Measurements from ENCODE around the gene CHCHD4. TPM values are rescaled to one million over a fixed set of nuclear protein-coding genes. Genes with fewer than 3 reads are reported as not detected.
A peak's percentile ranks its signal among the peaks of the same experiment; 100 is the strongest.

CHCHD4 gene
- total and polyA plus RNA-seq, 10 of the 15 experiments (the other 5 are each of a cell fraction or from before 2014, with no cell fraction given) = 21.0 to 46.8 (median 29.0) TPM

DNA sequence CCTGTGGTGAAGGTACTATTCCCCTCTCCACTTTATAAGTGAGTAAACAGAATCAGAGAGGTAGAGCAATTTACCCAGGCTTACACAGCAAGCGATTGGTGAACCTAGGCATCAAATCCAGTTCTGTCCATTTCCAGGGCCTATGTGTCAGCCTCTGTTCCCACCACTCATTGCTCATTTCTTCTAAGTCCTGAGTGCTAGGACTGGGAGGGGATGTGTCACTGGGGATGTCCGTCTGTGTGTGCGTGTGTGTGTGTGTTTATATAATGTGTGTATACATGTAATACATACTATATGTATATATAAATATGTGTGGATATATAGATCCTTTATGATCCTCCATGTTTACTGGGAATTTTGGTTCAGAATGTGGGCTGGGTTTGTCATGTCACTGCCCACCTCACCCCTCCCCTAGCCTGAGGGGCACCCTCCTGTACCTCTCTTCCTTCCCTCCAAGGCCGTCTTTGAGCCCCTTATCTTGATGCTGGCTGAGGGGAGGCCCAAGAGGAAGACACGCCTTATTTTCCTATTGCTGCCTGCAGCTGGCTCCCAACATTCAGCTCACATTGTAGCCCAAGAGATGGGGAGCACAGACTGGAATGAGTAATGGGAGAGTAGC lies 2.3 kb upstream of the CHCHD4 start:
- peak overlapping the region; percentile 93; the same call in 1 of the 2 replicates for H3K4me3 ChIP-seq
- RAD21 ChIA-PET (ENCODE audit: unreplicated experiment) = interaction anchor here (0.8 kb wide), 1 partner anchor 230 kb away, joined by 3 read pairs; no protein-coding TSS in a partner anchor
- no peak overlapping the region for H2AFZ ChIP-seq (ENCODE audit: control insufficient read depth, low read depth, low read length)
- H4K20me1 ChIP-seq (ENCODE audit: control insufficient read depth, insufficient read depth) = no peaks in the 10 kb centered on the region
- H3K27me3 ChIP-seq (replicated peaks in 1 of 2; ENCODE audit: control insufficient read depth in 2 of 2, insufficient read depth in 2 of 2, low read length in 1 of 2) = no peaks in the 10 kb centered on the region
- H3K79me2 ChIP-seq (ENCODE audit: control insufficient read depth, insufficient read depth, low read length) = peaks cover 53% of the 10 kb centered on the region
- TF ChIP-seq, protein P1, sequence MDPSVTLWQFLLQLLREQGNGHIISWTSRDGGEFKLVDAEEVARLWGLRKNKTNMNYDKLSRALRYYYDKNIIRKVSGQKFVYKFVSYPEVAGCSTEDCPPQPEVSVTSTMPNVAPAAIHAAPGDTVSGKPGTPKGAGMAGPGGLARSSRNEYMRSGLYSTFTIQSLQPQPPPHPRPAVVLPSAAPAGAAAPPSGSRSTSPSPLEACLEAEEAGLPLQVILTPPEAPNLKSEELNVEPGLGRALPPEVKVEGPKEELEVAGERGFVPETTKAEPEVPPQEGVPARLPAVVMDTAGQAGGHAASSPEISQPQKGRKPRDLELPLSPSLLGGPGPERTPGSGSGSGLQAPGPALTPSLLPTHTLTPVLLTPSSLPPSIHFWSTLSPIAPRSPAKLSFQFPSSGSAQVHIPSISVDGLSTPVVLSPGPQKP (IDR thresholded peaks at IDR 0.05; ENCODE audit: low read depth, low read length) = no peak
- TF ChIP-seq ATF7 (IDR thresholded peaks at IDR 0.05; ENCODE audit: low read depth) (no peak), CREM (IDR thresholded peaks at IDR 0.05; ENCODE audit: low read depth) (no peak), NRF1 (conservative IDR thresholded peaks at IDR 0.05; ENCODE audit: low read depth, low read length) (no peak), EP300 (IDR thresholded peaks at IDR 0.05; ENCODE audit: borderline replicate concordance in 1 of 2, control insufficient read depth in 1 of 2, low read depth in 2 of 2, low read length in 2 of 2) (no peak)
- TF ChIP-seq, protein P2, sequence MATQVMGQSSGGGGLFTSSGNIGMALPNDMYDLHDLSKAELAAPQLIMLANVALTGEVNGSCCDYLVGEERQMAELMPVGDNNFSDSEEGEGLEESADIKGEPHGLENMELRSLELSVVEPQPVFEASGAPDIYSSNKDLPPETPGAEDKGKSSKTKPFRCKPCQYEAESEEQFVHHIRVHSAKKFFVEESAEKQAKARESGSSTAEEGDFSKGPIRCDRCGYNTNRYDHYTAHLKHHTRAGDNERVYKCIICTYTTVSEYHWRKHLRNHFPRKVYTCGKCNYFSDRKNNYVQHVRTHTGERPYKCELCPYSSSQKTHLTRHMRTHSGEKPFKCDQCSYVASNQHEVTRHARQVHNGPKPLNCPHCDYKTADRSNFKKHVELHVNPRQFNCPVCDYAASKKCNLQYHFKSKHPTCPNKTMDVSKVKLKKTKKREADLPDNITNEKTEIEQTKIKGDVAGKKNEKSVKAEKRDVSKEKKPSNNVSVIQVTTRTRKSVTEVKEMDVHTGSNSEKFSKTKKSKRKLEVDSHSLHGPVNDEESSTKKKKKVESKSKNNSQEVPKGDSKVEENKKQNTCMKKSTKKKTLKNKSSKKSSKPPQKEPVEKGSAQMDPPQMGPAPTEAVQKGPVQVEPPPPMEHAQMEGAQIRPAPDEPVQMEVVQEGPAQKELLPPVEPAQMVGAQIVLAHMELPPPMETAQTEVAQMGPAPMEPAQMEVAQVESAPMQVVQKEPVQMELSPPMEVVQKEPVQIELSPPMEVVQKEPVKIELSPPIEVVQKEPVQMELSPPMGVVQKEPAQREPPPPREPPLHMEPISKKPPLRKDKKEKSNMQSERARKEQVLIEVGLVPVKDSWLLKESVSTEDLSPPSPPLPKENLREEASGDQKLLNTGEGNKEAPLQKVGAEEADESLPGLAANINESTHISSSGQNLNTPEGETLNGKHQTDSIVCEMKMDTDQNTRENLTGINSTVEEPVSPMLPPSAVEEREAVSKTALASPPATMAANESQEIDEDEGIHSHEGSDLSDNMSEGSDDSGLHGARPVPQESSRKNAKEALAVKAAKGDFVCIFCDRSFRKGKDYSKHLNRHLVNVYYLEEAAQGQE (IDR thresholded peaks at IDR 0.05; ENCODE audit: low read depth, low read length) = no peak
- TF ChIP-seq, protein P3, sequence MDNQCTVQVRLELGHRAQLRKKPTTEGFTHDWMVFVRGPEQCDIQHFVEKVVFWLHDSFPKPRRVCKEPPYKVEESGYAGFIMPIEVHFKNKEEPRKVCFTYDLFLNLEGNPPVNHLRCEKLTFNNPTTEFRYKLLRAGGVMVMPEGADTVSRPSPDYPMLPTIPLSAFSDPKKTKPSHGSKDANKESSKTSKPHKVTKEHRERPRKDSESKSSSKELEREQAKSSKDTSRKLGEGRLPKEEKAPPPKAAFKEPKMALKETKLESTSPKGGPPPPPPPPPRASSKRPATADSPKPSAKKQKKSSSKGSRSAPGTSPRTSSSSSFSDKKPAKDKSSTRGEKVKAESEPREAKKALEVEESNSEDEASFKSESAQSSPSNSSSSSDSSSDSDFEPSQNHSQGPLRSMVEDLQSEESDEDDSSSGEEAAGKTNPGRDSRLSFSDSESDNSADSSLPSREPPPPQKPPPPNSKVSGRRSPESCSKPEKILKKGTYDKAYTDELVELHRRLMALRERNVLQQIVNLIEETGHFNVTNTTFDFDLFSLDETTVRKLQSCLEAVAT (IDR thresholded peaks at IDR 0.05) = no peak
- TF ChIP-seq, protein P4, sequence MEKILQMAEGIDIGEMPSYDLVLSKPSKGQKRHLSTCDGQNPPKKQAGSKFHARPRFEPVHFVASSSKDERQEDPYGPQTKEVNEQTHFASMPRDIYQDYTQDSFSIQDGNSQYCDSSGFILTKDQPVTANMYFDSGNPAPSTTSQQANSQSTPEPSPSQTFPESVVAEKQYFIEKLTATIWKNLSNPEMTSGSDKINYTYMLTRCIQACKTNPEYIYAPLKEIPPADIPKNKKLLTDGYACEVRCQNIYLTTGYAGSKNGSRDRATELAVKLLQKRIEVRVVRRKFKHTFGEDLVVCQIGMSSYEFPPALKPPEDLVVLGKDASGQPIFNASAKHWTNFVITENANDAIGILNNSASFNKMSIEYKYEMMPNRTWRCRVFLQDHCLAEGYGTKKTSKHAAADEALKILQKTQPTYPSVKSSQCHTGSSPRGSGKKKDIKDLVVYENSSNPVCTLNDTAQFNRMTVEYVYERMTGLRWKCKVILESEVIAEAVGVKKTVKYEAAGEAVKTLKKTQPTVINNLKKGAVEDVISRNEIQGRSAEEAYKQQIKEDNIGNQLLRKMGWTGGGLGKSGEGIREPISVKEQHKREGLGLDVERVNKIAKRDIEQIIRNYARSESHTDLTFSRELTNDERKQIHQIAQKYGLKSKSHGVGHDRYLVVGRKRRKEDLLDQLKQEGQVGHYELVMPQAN (conservative IDR thresholded peaks at IDR 0.05) = no peak
- TF ChIP-seq, protein P5, sequence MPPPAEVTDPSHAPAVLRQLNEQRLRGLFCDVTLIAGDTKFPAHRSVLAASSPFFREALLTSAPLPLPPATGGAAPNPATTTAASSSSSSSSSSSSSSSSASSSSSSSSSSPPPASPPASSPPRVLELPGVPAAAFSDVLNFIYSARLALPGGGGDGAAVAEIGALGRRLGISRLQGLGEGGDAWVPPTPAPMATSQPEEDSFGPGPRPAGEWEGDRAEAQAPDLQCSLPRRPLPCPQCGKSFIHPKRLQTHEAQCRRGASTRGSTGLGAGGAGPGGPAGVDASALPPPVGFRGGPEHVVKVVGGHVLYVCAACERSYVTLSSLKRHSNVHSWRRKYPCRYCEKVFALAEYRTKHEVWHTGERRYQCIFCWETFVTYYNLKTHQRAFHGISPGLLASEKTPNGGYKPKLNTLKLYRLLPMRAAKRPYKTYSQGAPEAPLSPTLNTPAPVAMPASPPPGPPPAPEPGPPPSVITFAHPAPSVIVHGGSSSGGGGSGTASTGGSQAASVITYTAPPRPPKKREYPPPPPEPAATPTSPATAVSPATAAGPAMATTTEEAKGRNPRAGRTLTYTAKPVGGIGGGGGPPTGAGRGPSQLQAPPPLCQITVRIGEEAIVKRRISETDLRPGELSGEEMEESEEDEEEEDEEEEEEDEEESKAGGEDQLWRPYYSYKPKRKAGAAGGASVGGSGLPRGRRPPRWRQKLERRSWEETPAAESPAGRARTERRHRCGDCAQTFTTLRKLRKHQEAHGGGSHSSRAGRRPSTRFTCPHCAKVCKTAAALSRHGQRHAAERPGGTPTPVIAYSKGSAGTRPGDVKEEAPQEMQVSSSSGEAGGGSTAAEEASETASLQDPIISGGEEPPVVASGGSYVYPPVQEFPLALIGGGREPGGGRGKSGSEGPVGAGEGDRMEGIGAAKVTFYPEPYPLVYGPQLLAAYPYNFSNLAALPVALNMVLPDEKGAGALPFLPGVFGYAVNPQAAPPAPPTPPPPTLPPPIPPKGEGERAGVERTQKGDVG (CRISPR knock-in tag; IDR thresholded peaks at IDR 0.05) = no peak
- H3K9me3 ChIP-seq (replicated peaks; ENCODE audit: control insufficient read depth, insufficient read depth, low read length) = no peaks in the 10 kb centered on the region
- peaks cover 7 to 27% of the 10 kb centered on the region in 2 experiments for H3K36me3 ChIP-seq (ENCODE audit: control insufficient read depth in 2 of 2, insufficient read depth in 2 of 2, low read length in 1 of 2)
- SMC1A ChIA-PET (ENCODE audit: uncharacterized antibody, unreplicated experiment) = interaction anchor here (1.2 kb wide), 1 partner anchor 17 kb away, joined by 3 read pairs; no protein-coding TSS in a partner anchor
- no peak overlapping the region for H3K9ac ChIP-seq (ENCODE audit: control insufficient read depth, insufficient read depth, low read length)
- peaks cover 8% of the 10 kb centered on the region for H3K4me1 ChIP-seq (ENCODE audit: control insufficient read depth, insufficient read depth, low read length)
- no peak for FAIRE-seq
- 96% methylated on average over 5 of the region's 5 CpGs for WGBS (ENCODE audit: insufficient coverage, insufficient replicate concordance, low lambda C conversion rate, missing lambda C conversion rate)
- DNase-seq (ENCODE audit: low read depth, low spot score) = no peak
- CTCF ChIA-PET = interaction anchor here (2.1 to 3.0 kb wide), 3 partner anchors 49 to 230 kb away, joined by 7 to 9 read pairs (median 9); partner anchors contain the start of genes LSM3 and XPC
- no TSS peak for BruUV-seq (replicated peaks)
- peak overlapping the region; percentile 95 for H3K4me2 ChIP-seq (ENCODE audit: control insufficient read depth, insufficient read depth)
- POLR2A ChIA-PET = interaction anchor here (1.3 to 3.6 kb wide), 2 partner anchors 52 kb away, joined by 4 to 42 read pairs; partner anchors contain the start of genes LSM3 and XPC
- intact Hi-C loops (cut with micrococcal nuclease; ENCODE audit: unreplicated experiment) = no loop called here
- no peak for ATAC-seq
- in situ Hi-C loops (cut with MboI) = no loop called here
- H3K27ac ChIP-seq (ENCODE audit: control insufficient read depth, insufficient read depth) = no peak overlapping the region

Measured in GM12878 (cell line).